K562 (cell line): Measurements from ENCODE around the gene NUBPL.

Experiments
- BHLHE40 ChIP-seq: IDR thresholded peaks from 2 replicates; pipeline ENCODE4 v1.6.1; 2011; ENCODE audit warnings: low read length, improper control_type of control experiment
- FOXM1 ChIP-seq, 2 experiments: fragments of 450-650 bp in 1 of 2; sonication (generic) in 1 of 2; formaldehyde crosslinking in 1 of 2; IDR thresholded peaks; 2 replicates each; pipeline versions ENCODE4 v1.6.1 to v1.9.0; 2017 to 2022; ENCODE audit warnings: low read depth in 2 of 2, mild to moderate bottlenecking in 2 of 2, missing genetic modification reagents in 1 of 2, moderate library complexity in 1 of 2
- GATAD2B ChIP-seq: fragments of 450-650 bp; IDR thresholded peaks from 2 replicates; pipeline ENCODE4 v1.6.1; 2017; ENCODE audit warnings: mild to moderate bottlenecking, borderline replicate concordance
- JUN ChIP-seq, 2 experiments: sonication (generic) in 1 of 2; formaldehyde crosslinking in 1 of 2; IDR thresholded peaks; 2 replicates each; pipeline versions ENCODE4 v1.6.1 to v1.8.0; 2012 to 2022; ENCODE audit warnings: borderline replicate concordance in 2 of 2, mild to moderate bottlenecking in 2 of 2, improper control_type of control experiment in 1 of 2, low read depth in 1 of 2, low read length in 1 of 2, missing genetic modification reagents in 1 of 2
- JUND ChIP-seq, 2 experiments: IDR thresholded peaks; 2 replicates in 1 of 2; 3 replicates in 1 of 2; pipeline ENCODE4 v1.6.1; 2011; ENCODE audit warnings: borderline replicate concordance in 2 of 2, low read depth in 2 of 2, low read length in 2 of 2, improper control_type of control experiment in 1 of 2, missing biosample characterization in 1 of 2, missing genetic modification characterization in 1 of 2, missing genetic modification reagents in 1 of 2
- SP1 ChIP-seq: sonication (generic); formaldehyde crosslinking; IDR thresholded peaks from 2 replicates; pipeline ENCODE4 v1.8.1; 2022; ENCODE audit warnings: mild to moderate bottlenecking, missing genetic modification reagents
- TBP ChIP-seq: optimal IDR thresholded peaks from 2 replicates; pipeline ENCODE3; 2011; ENCODE audit warnings: low read depth, low read length, improper control_type of control experiment
- TFAM ChIP-seq: fragments of 250-450 bp; sonication (Bioruptor Pico); conservative IDR thresholded peaks from 2 replicates; pipeline ENCODE4 v1.5.0; 2021; ENCODE audit warnings: mild to moderate bottlenecking, moderate library complexity
- ZNF354B ChIP-seq: fragments of 250-450 bp; sonication (Bioruptor Pico); IDR thresholded peaks from 2 replicates; pipeline ENCODE4 v1.4.0; 2020
- TF ChIP-seq, protein P1 (sequence below): sonication (generic); formaldehyde crosslinking; IDR thresholded peaks from 2 replicates; pipeline ENCODE4 v1.8.0; 2023; ENCODE audit warnings: missing genetic modification reagents, mild to moderate bottlenecking, borderline replicate concordance
- TF ChIP-seq, protein P2 (sequence below), 2 experiments: fragments of 450-650 bp in 1 of 2; sonication (generic) in 1 of 2; formaldehyde crosslinking in 1 of 2; IDR thresholded peaks in 1 of 2; conservative IDR thresholded peaks in 1 of 2; 2 replicates each; pipeline versions ENCODE4 v1.6.1 to v1.8.1; 2016 to 2023; ENCODE audit warnings: mild to moderate bottlenecking in 2 of 2, moderate library complexity in 2 of 2, inconsistent platforms in 1 of 2, missing genetic modification reagents in 1 of 2

DNA sequence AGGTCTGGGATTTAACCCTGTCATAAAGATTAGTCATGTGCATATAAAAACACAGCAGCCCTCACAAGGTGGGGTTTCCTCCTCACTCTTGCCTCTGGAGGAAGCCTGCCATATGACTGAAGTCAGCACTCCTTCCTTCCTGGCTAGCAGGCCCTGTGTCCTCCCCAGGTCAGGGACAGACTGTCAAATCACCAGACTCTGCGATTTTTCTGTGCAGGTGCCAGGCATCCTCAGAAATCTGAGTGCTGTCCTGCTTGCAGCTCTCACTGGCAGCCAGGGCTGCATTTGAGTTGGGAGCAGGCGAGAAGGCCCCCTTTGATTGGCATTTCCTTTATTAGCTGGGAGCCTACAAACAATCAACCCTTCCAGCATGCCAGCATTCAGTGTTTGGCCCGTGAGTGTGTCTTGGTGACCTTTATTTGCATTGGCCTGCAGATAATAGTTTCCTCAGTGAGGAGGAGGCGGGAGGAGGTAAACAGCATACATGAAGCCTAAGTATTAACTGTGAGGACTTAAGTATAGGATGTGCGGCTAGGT is 332.1 kb downstream of the NUBPL start:
- TF ChIP-seq BHLHE40 (no peak), TFAM (CRISPR knock-in tag) (no peak), TBP (no peak), GATAD2B (no peak), JUN (IDR thresholded peaks at IDR 0.05; ENCODE audit: borderline replicate concordance, low read depth, low read length) (no peak), JUN (CRISPR knock-in tag; IDR thresholded peaks at IDR 0.05; ENCODE audit: borderline replicate concordance) (no peak), JUND (IDR thresholded peaks at IDR 0.05; ENCODE audit: borderline replicate concordance, low read depth, low read length) (no peak), JUND (tag; IDR thresholded peaks at IDR 0.05; ENCODE audit: borderline replicate concordance, low read depth, low read length) (no peak), SP1 (CRISPR knock-in tag) (no peak), ZNF354B (no peak), FOXM1 (IDR thresholded peaks at IDR 0.05; ENCODE audit: low read depth) (no peak), FOXM1 (CRISPR knock-in tag; IDR thresholded peaks at IDR 0.05; ENCODE audit: low read depth) (no peak)
- TF ChIP-seq, protein P1, sequence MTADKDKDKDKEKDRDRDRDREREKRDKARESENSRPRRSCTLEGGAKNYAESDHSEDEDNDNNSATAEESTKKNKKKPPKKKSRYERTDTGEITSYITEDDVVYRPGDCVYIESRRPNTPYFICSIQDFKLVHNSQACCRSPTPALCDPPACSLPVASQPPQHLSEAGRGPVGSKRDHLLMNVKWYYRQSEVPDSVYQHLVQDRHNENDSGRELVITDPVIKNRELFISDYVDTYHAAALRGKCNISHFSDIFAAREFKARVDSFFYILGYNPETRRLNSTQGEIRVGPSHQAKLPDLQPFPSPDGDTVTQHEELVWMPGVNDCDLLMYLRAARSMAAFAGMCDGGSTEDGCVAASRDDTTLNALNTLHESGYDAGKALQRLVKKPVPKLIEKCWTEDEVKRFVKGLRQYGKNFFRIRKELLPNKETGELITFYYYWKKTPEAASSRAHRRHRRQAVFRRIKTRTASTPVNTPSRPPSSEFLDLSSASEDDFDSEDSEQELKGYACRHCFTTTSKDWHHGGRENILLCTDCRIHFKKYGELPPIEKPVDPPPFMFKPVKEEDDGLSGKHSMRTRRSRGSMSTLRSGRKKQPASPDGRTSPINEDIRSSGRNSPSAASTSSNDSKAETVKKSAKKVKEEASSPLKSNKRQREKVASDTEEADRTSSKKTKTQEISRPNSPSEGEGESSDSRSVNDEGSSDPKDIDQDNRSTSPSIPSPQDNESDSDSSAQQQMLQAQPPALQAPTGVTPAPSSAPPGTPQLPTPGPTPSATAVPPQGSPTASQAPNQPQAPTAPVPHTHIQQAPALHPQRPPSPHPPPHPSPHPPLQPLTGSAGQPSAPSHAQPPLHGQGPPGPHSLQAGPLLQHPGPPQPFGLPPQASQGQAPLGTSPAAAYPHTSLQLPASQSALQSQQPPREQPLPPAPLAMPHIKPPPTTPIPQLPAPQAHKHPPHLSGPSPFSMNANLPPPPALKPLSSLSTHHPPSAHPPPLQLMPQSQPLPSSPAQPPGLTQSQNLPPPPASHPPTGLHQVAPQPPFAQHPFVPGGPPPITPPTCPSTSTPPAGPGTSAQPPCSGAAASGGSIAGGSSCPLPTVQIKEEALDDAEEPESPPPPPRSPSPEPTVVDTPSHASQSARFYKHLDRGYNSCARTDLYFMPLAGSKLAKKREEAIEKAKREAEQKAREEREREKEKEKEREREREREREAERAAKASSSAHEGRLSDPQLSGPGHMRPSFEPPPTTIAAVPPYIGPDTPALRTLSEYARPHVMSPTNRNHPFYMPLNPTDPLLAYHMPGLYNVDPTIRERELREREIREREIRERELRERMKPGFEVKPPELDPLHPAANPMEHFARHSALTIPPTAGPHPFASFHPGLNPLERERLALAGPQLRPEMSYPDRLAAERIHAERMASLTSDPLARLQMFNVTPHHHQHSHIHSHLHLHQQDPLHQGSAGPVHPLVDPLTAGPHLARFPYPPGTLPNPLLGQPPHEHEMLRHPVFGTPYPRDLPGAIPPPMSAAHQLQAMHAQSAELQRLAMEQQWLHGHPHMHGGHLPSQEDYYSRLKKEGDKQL (CRISPR knock-in tag) = no peak
- TF ChIP-seq, protein P2, sequence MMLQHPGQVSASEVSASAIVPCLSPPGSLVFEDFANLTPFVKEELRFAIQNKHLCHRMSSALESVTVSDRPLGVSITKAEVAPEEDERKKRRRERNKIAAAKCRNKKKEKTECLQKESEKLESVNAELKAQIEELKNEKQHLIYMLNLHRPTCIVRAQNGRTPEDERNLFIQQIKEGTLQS (IDR thresholded peaks at IDR 0.05) = no peak
- TF ChIP-seq, protein P2 (CRISPR knock-in tag; conservative IDR thresholded peaks at IDR 0.05) = no peak
